LNCaP clone FGC (cell line): Measurements from ENCODE around the gene ARL5A.

Experiments used
- DNase-seq: peaks from one replicate; pipeline ENCODE4 v3.0.0-alpha.2; 2011; ENCODE audit warnings: low read depth
- H3K4me3 ChIP-seq: 2 replicates; pipeline ENCODE4 v1.5.1; 2011; ENCODE audit warnings: mild to moderate bottlenecking, low read depth, low read length, control low read depth
- TF ChIP-seq, protein P1 (sequence below): IDR thresholded peaks from 2 replicates; pipeline ENCODE4 v1.5.1; 2012; ENCODE audit warnings: mild to moderate bottlenecking; ENCODE audit not compliant: control insufficient read depth, insufficient read depth; ENCODE audit errors: extremely low read depth

Gene ARL5A

DNA sequence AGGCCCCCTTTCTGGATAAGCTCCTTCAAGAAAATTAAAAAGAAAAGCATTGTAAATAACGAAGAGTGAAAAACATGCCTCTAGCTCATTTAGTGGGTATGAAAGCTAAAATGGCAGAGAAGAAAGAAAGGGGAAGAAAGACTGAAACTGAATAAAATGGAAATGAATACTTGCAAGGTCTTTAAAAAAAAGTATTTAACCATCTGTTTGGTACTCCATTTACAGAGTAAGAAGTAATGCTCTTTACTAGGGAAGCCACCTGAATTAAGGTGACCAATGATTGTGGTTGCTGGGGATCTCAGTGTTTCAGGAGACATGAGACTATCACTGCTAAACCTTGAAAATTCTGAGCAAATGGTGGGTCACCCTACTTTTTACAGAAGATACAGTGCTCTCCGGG lies 17.7 kb upstream of the ARL5A start:
- no peak for DNase-seq
- no peak overlapping the region for H3K4me3 ChIP-seq
- TF ChIP-seq, protein P1, sequence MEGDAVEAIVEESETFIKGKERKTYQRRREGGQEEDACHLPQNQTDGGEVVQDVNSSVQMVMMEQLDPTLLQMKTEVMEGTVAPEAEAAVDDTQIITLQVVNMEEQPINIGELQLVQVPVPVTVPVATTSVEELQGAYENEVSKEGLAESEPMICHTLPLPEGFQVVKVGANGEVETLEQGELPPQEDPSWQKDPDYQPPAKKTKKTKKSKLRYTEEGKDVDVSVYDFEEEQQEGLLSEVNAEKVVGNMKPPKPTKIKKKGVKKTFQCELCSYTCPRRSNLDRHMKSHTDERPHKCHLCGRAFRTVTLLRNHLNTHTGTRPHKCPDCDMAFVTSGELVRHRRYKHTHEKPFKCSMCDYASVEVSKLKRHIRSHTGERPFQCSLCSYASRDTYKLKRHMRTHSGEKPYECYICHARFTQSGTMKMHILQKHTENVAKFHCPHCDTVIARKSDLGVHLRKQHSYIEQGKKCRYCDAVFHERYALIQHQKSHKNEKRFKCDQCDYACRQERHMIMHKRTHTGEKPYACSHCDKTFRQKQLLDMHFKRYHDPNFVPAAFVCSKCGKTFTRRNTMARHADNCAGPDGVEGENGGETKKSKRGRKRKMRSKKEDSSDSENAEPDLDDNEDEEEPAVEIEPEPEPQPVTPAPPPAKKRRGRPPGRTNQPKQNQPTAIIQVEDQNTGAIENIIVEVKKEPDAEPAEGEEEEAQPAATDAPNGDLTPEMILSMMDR = no peak

DNA sequence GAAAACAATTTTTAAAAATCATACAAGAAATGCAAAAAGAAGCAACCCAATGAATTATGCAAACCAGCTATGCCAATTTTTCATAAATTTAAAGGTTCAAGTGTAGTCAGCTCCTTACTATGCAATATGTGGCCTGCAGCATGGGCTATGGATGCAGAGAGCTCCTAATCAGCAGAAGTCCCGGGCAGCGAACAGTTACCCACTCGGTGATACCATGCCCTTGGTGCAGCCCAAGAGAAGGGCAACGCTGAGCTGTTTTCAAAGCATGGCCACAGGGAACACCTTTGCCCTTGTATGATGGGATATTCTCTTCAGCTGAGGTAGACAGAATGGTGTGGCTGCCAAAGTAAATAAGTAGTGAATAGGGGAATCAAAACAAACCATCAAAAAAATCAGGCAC lies 17.3 kb upstream of the ARL5A start:
- no peak overlapping the region for H3K4me3 ChIP-seq
- DNase-seq = no peak
- TF ChIP-seq, protein P1 = no peak

DNA sequence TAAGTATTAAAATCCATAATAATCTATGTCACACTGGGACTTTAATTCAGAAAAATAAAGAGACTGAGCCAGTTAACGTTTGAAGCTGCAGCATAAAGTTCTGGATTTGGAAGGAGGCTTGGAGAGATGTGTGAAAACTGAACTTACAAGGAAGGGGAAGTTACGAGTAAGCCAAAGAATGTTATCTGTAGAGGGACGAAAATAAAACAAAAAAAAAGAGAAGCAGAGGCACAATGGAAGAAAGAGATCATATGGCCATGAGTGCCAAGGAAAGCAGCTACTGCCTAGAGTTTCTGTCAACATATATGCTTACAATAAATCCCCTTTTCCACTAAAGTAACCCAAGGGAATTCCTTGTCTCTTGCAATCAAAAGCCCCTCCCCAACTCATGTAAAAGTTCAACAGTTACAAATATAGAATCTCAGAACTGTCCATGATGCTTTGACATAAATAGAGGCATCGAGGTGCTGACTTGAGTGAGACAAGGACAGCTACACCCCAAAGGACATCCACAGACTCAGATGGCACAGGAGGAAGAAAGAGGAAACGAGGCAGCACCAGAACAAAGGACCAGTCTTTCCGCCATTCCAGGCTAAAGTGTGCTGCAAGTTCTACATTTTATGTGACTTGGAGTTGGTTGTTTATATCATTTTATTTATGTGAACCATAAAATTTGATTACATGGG lies 16.1 kb upstream of the ARL5A start:
- DNase-seq = no peak
- no peak overlapping the region for H3K4me3 ChIP-seq
- TF ChIP-seq, protein P1 = no peak

DNA sequence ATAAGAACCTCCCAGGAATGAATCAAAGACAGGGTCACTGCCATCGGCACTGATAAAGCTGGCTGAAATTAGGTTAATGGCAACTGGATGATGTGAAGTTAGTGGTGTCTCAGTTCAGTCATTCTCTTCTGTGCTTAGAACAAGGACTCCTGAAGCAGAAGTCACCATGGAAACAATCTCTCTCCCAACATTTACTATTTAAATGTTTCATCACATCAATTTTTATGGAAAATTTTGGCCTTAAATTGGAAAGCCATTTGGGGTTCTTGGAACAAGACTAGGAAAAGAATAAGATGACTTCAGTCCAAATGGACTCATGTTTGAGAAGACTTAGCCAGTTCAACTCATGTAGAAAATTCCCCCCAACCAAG lies 15.5 kb upstream of the ARL5A start:
- no peak overlapping the region for H3K4me3 ChIP-seq
- TF ChIP-seq, protein P1 = no peak
- DNase-seq = no peak

DNA sequence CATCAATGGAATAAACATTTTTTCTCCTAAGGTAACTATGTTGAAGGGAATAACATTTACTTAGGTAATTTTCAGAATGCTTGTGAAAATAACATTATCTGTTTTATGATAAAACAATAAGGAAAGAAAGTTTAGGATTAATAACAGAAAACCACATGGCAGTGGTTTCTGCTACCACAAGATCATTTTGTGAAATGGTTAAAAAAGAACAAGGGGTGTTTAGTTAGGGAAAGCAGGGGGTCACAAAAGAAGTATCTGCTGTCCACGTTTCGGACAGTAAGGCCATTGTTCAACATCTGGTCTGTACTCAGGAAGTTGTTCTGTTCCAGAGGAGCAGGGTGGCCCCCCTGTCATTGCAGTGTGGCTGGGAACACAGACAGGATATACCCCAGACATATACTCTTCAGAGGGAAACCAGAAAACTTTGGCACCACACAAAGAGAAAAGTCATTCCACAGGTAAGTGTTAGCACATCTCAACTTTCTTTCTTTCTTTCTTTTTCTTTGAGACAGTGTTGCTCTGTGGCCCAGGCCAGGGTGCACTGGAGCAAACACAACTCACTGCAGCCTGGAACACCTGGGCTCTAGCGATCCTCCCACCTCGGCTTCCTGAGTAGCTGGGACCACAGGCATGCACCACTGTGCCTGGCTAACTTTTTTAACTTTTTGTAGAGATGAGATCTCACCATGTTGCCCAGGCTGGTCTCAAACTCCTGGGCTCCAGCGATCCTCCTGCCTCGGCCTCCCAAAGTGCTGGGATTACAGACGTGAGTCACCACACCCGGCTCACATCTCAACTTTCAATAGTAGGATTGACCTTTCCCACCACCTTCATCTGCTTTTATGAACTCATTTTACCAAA lies 14.8 kb upstream of the ARL5A start:
- DNase-seq = no peak
- TF ChIP-seq, protein P1 = no peak
- H3K4me3 ChIP-seq = no peak overlapping the region

DNA sequence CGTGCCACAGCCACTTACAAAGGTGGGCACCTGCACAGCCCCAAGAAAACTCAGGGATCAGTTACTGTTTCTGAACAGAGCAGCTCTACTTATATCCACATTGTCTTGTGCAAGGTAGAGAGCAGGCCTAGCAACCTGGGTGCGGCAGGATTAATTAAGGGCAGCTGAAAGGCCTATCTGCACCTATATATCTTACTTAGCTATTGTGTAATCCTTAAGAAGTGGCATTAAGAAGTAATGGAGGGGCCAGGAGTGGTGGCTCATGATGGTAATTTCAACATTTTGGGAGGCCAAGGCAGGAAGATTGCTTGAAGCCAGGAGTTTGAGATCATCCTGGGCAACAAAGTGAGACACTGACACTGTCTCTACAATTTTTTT lies 12.8 kb upstream of the ARL5A start:
- no peak overlapping the region for H3K4me3 ChIP-seq
- no peak for DNase-seq
- TF ChIP-seq, protein P1 = no peak
